ENCODE data around the gene ZNF383.
"Not testable (repeated sequence)": the region's sequence is repeated elsewhere in the genome, so short reads cannot be mapped to it uniquely, and the experiment has no call there.

Gene ZNF383

DNA sequence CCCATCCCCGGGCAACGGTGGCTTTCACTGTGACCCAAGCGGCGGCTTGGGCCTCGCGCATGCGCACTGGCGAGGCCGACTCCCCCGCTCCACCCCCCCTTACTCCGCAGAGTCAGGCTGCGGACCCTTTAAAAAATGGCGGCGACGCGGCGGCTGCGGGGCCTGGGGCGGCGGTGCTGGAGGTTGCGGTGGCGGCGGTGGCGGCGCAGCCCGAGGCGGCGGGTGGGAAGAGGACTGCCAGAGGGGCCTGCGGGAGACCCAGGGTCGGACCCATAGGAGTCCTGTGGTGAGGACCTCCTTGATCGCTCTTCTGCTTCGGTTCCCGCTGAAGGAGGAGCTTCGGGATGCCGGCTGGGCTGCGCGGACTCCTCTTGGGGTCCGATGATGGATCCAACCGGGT lies 76.2 kb downstream of the ZNF383 start:
- not testable (repeated sequence) for DNase-seq

All from right hindlimb (tissue), 1 donor.